ENCODE measurements around the gene TTC28. TPM values are rescaled to one million over a fixed set of nuclear protein-coding genes. Genes with fewer than 3 reads are reported as not detected.

Gene TTC28
- total and polyA plus RNA-seq, 8 donors: 31.1 to 44.2 (median 41.4) TPM

DNA sequence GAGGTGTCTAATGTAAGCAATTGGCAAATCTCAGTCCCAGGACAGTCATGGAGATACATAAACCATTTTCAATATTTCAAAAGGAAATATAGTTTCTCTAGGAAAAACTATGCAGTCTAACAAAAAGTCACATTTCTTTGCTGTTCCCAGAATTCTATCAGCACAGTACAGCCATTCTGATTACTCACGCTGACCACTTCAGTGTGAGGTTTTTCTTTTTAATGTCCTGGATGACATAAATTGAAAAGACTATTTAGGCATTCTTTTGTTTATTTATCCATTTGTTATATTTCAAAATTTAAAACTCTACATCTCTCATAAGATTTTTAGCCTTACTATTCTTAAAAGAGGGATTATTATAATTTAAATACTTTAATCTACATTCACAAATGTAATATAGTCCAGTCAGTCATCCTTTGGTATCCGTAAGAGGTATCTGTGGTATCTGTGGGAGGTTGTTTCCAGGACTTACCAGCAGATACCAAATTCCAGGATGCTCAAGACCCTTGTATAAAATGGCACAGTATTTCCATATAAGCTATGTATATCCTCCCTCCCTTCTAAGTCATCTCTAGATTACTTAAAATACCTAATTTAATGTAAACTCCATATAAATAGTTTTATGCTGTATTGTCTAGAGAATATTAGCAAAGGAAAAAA is 429.5 kb downstream of the TTC28 start:
- TF ChIP-seq, protein P1, sequence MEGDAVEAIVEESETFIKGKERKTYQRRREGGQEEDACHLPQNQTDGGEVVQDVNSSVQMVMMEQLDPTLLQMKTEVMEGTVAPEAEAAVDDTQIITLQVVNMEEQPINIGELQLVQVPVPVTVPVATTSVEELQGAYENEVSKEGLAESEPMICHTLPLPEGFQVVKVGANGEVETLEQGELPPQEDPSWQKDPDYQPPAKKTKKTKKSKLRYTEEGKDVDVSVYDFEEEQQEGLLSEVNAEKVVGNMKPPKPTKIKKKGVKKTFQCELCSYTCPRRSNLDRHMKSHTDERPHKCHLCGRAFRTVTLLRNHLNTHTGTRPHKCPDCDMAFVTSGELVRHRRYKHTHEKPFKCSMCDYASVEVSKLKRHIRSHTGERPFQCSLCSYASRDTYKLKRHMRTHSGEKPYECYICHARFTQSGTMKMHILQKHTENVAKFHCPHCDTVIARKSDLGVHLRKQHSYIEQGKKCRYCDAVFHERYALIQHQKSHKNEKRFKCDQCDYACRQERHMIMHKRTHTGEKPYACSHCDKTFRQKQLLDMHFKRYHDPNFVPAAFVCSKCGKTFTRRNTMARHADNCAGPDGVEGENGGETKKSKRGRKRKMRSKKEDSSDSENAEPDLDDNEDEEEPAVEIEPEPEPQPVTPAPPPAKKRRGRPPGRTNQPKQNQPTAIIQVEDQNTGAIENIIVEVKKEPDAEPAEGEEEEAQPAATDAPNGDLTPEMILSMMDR (IDR thresholded peaks at IDR 0.05): no peak
- intact Hi-C loops (cut with DNase I): loop anchor here in 1 of 2 donors (10.0 kb wide), 1 partner anchor 185 kb away; no protein-coding TSS in a partner anchor
- H3K27ac ChIP-seq: no peak overlapping the region
- H3K27me3 ChIP-seq: no peaks in the 10 kb centered on the region
- no peaks in the 10 kb centered on the region for H3K36me3 ChIP-seq
- no peak for DNase-seq
- H3K9me3 ChIP-seq: no peaks in the 10 kb centered on the region
- no peak for ATAC-seq
- no peak overlapping the region for H3K4me3 ChIP-seq
- peaks cover 0 to 3% of the 10 kb centered on the region in 2 donors for H3K4me1 ChIP-seq

DNA sequence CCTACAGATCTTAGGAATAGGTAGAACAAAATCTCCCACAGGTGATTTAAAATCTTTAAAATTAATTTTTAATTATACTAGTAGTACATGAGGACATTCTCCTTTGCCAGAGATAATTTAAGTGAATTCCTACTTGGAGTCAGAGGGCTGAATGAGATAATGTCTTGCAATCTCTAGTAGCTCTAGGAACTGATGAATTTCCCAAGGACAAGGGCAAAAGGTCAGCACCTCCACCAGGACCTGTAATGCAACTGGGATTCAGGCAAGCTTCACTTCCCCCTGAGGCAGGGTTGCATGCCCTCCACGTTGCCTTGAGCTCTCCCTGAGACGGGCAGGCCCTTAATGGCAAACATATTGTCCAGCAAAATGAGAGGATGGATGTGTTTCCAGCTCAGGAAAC is 430.2 kb downstream of the TTC28 start:
- H3K4me3 ChIP-seq: no peak overlapping the region
- ATAC-seq: no peak

DNA sequence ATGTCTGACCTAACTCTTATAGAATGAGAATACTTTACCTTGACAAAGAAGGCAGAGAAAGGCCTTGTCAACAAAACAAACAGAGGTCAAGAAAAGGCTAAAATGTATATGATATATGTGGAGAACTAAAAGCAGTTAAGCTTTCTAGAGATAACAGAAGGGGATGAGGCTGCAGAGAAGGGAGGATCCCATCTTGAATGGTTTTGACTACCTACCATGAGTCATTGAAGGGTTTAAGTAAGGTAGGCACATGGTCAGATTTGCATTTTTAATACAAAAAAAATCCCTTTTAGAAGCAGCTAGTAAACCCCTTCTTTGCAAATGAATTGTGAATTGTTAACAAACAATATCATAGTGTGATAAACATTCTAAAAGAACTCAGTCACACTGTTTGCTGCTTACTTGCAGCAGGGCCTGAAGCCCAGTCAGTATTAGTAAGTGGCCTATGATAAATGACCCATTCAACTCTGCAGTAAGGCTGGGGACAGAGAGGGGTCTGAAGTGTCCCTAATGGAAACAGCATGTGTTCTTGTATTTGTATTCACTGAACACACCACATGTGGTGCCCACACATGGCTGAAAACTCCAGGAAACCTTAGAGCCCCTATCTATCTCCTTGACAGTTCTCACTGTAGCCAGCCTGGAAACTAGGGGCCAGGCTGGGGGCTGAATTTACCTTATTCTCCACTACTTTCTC is 431.8 kb downstream of the TTC28 start:
- ATAC-seq: no peak

More for the DNA sequence above, 430.2 kb downstream of the TTC28 start:
- Histone ChIP-seq H3K9me3 (no peaks in the 10 kb centered on the region), H3K36me3 (no peaks in the 10 kb centered on the region), H3K27ac (no peak overlapping the region), H3K4me1 (peaks cover 0 to 5% of the 10 kb centered on the region in 2 donors), H3K27me3 (no peaks in the 10 kb centered on the region)
- intact Hi-C loops (cut with DNase I): no loop called here
- no peak for DNase-seq
- TF ChIP-seq, protein P1 (IDR thresholded peaks at IDR 0.05): no peak

DNA sequence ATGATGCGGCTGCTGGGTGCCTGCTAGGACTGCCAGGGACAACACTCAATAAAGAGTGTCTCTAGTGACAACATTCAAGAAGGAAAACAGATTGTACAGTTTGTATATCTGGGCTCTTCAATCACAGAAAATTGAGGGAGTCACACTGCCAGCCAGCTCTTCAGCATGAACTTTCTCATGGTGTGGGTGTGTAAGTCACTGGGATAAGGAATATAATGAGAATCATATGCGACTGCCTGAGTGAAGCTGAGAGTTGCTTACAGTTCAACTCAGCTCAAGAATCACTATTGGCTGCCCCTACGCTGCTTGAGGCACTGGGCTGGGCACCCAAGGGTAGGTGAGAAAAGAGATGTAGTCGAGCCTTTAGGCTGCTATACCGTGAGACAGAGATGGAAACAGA is 432.5 kb downstream of the TTC28 start:
- Histone ChIP-seq H3K9me3 (no peaks in the 10 kb centered on the region), H3K4me3 (no peak overlapping the region), H3K4me1 (peaks cover 0 to 5% of the 10 kb centered on the region in 2 donors), H3K27me3 (no peaks in the 10 kb centered on the region), H3K36me3 (no peaks in the 10 kb centered on the region), H3K27ac (no peak overlapping the region)
- TF ChIP-seq, protein P1 (IDR thresholded peaks at IDR 0.05): no peak
- intact Hi-C loops (cut with DNase I): no loop called here
- DNase-seq: no peak
- no peak for ATAC-seq

More for the DNA sequence above, 431.8 kb downstream of the TTC28 start:
- H3K4me1 ChIP-seq: peaks cover 0 to 5% of the 10 kb centered on the region in 2 donors
- no peak overlapping the region for H3K27ac ChIP-seq
- no peaks in the 10 kb centered on the region for H3K9me3 ChIP-seq
- H3K4me3 ChIP-seq: no peak overlapping the region
- no peaks in the 10 kb centered on the region for H3K27me3 ChIP-seq
- TF ChIP-seq, protein P1 (IDR thresholded peaks at IDR 0.05): no peak
- no peak for DNase-seq
- intact Hi-C loops (cut with DNase I): no loop called here
- H3K36me3 ChIP-seq: no peaks in the 10 kb centered on the region

DNA sequence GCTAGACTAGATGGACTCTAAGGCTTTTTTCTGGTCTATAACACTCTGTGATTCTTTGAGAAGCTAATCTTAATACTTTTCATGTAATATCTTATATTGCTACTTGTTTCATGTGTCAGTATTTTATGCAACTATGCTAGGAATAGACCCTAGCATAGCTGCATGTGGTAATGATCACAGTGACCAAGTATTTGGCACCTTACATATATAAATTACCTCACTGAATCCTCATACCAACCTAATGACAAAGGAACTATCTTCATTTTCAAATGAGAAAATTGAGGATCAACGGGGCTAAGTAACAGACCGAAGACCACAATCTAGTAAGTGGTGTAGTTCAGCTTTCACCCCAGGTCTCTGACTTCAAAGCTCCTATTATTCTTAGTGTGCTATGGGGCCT is 433.2 kb downstream of the TTC28 start:
- intact Hi-C loops (cut with DNase I): no loop called here
- TF ChIP-seq, protein P1 (IDR thresholded peaks at IDR 0.05): no peak
- Histone ChIP-seq H3K9me3 (no peaks in the 10 kb centered on the region), H3K36me3 (no peaks in the 10 kb centered on the region), H3K4me3 (no peak overlapping the region), H3K27ac (no peak overlapping the region), H3K27me3 (no peaks in the 10 kb centered on the region), H3K4me1 (peaks cover 0 to 5% of the 10 kb centered on the region in 2 donors)
- ATAC-seq (no peak), DNase-seq (no peak)

Measured in left lung (tissue), 10 donors.